GM13976 (cell line): ENCODE data around the gene MAPK10.
"Not testable (repeated sequence)": the region's sequence is repeated elsewhere in the genome, so short reads cannot be mapped to it uniquely, and the experiment has no call there.

ENCODE experiments used
- DNase-seq: peaks from one replicate; pipeline ENCODE4 v3.0.0; 2012; ENCODE audit warnings: low spot score
- CTCF ChIP-seq: IDR thresholded peaks from 2 replicates; pipeline ENCODE4 v1.5.1; 2012; ENCODE audit warnings: borderline replicate concordance, mild to moderate bottlenecking; ENCODE audit not compliant: insufficient read depth; ENCODE audit errors: extremely low read depth, missing control alignments, control extremely low read depth
- in situ Hi-C: fragments of 300-500 bp; cut with MboI; formaldehyde crosslinking; loops from one replicate; pipeline ENCODE4 v1.12.0; 2022; ENCODE audit warnings: low sequenced_read_pairs, mixed read lengths, inconsistent platforms; ENCODE audit not compliant: unreplicated experiment

MAPK10 gene

DNA sequence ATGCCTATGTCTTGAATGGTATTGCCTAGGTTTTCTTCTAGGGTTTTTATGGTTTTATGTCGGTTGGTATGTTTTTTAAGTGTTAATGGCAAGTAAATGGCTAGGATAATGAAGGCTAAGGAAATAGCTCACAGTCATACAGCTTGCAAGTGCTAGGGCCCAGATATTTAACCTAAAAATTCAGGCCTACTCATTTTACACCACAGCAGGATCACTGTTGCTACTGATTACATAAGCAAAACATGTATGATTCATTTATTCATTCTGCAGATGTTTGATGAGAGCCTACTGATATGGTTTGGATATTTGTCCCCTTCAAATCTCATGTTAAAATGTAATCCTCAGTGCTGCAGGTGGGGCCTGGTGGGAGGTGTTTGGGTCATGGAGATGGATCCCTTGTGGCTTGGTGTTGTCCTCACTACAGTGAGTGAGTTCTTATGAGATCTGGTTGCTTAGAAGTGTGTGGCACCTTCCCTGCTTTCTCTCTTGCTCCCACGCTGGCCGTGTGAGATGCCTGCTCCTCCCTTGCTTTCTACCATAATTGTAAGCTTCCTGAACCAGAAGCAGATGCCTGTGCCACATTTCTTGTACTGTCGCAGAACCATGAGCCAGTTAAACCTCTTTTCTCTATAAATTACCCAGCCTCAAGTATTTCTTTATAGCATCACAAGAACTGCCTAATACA lies 175.5 kb downstream of the MAPK10 start:
- no peak for TF ChIP-seq CTCF
- in situ Hi-C loops: no loop called here

DNA sequence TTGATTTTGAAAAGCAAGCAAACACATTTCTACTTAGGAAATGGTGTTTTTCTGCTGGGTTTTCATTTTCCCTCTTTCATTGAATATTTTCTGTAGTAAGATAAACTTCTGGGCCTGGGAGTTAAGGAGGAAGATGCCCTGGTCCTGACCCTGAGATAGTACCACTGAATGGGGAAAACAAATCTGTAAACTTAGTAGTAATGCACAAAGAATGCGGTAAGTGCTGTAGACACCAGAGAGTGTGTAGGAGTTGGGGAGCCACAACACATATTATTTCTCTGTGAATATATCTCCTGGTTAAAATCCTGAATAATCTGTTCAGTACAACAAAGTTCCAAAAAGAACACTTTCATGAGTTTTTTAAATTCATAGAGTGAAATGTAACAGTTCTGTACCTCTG lies 178.3 kb downstream of the MAPK10 start:
- TF ChIP-seq CTCF: no peak
- DNase-seq: no peak
- in situ Hi-C loops: no loop called here

More for the DNA sequence above, 175.5 kb downstream of the MAPK10 start:
- no peak for DNase-seq

DNA sequence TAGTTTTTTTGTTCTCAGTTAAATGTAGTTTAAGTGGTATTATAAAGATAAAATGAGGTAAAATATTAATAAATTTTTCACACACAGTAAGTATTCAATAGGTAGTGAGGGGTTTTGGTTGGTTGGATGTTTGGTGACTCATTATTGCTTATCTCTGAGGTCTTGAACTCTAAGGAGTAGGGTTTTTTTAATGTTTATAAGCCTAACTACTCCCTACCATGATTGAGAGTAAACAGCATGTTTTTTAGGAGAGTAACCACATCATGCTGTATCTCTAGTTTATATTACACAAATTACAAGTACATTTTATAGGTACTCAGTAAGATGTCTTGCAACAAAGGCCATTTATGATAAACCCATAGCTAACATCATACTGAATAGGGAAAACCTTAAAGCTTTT lies 181.6 kb downstream of the MAPK10 start:
- in situ Hi-C loops: no loop called here
- no peak for DNase-seq
- TF ChIP-seq CTCF: no peak

GRCh38 chr4:86174506-86174905 lies 185.3 kb downstream of the MAPK10 start:
- DNase-seq: no peak
- in situ Hi-C loops: no loop called here
- TF ChIP-seq CTCF: no peak

GRCh38 chr4:86168335-86168734 lies 191.5 kb downstream of the MAPK10 start:
- in situ Hi-C loops, DNase-seq: not testable (repeated sequence)

DNA sequence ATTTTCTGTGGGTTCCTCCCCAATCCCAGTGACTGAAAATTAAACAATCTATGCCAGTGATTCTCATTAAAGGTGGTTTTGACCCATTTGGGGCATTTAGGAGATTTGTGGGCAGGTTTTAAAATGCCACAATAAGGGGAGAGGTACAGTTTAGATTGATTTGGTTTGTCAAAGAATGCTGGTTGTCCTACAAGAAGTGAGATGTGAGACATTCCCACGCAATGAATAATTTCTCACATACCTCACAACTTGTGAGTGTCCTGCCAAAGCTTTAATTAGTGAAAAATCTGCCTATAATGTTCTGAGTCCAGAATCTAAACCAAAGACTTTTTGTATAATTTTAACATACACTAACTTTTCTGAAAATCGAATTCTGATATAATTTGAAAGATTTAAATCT lies 199.4 kb downstream of the MAPK10 start:
- TF ChIP-seq CTCF: no peak
- in situ Hi-C loops: no loop called here
- no peak for DNase-seq

DNA sequence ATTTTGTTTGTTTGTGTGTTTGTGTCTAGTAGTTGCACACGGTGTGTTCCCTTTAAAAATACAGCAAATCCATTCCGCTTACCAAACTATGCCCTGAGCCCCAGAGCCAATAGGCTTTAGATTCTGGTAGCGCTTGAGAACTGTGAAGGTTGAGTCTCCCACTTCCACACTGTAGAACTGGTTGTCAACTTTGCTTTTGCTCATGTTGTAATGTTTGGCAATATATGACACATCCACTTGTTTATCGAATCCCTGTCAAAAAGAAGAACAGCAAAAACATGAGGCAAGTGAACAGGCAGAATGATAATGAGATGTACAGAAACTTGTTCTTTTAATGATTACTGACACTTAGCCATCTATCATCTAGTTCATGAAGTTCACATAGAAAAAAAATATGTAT lies 200.6 kb downstream of the MAPK10 start:
- DNase-seq: no peak
- TF ChIP-seq CTCF: no peak
- in situ Hi-C loops: no loop called here
